ENCODE results near the gene RILP.

- TF ChIP-seq EZH2 (IDR thresholded peaks at IDR 0.05; ENCODE audit: borderline replicate concordance): no peak
- TF ChIP-seq CTCF (IDR thresholded peaks at IDR 0.05; ENCODE audit: poor library complexity): no peak
- TF ChIP-seq EZH2phosphoT487 (IDR thresholded peaks at IDR 0.05; ENCODE audit: low read depth, severe bottlenecking, unreplicated experiment): no peak
These were observed 44.7 kb downstream of the RILP start for GRCh38 chr17:1604831-1605528.

Data from hepatocyte (in vitro differentiated cells).